Measurements from ENCODE around the gene SARM1. TPM values are rescaled to one million over a fixed set of nuclear protein-coding genes. Genes with fewer than 3 reads are reported as not detected.

The SARM1 gene
- total and polyA plus RNA-seq, 9 donors, result 3.3 to 7.3 (median 5.5) TPM

GRCh38 chr17:28402844-28403243 is 31.4 kb downstream of the SARM1 start:
- no peak overlapping the region for H3K4me3 ChIP-seq (ENCODE audit: low read length)
- no peak overlapping the region for H3K27ac ChIP-seq (ENCODE audit: low read length)
- peaks cover 34% of the 10 kb centered on the region for H3K36me3 ChIP-seq (ENCODE audit: control insufficient read depth, insufficient read depth, low read length)
- H3K27me3 ChIP-seq (ENCODE audit: control insufficient read depth, insufficient read depth, low read length), result no peaks in the 10 kb centered on the region
- no peak for DNase-seq
- no peaks in the 10 kb centered on the region for H3K9me3 ChIP-seq (replicated peaks; ENCODE audit: control insufficient read depth, low read depth, low read length)
- WGBS (ENCODE audit: insufficient coverage), result 87% methylated on average over 6 of the region's 6 CpGs
- peaks cover 10% of the 10 kb centered on the region for H3K4me1 ChIP-seq (ENCODE audit: control insufficient read depth, insufficient read depth, low read length)

GRCh38 chr17:28404007-28404406 is 32.5 kb downstream of the SARM1 start:
- no peaks in the 10 kb centered on the region for H3K9me3 ChIP-seq (replicated peaks; ENCODE audit: control insufficient read depth, low read depth, low read length)
- peaks cover 29% of the 10 kb centered on the region for H3K36me3 ChIP-seq (ENCODE audit: control insufficient read depth, insufficient read depth, low read length)
- H3K4me1 ChIP-seq (ENCODE audit: control insufficient read depth, insufficient read depth, low read length), result peaks cover 10% of the 10 kb centered on the region
- peak; percentile 50 for DNase-seq
- no peak overlapping the region for H3K27ac ChIP-seq (ENCODE audit: low read length)
- H3K4me3 ChIP-seq (ENCODE audit: low read length), result no peak overlapping the region
- H3K27me3 ChIP-seq (ENCODE audit: control insufficient read depth, insufficient read depth, low read length), result no peaks in the 10 kb centered on the region
- 54% methylated on average over 1 of the region's 2 CpGs for WGBS (ENCODE audit: insufficient coverage)

DNA sequence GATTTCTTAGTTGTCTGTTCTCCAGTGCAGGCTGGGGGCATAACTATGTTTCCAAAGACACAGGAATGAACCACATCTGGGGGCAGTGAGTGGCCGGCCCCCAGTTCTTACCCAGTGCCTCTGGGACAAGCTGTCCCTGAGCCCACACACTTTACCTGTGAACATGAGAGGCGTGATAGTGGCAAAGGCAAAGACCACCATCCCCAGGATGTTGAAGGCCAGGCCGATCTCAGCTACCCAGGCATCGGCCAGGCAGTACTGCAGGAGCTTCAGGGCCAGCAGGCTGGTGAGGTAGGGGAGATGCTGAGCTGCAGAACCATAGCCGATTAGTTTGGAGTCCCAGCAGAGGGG is 32.9 kb downstream of the SARM1 start:
- 85% methylated on average over 5 of the region's 5 CpGs for whole genome bisulfite sequencing (ENCODE audit: insufficient coverage)
- no peaks in the 10 kb centered on the region for H3K27me3 ChIP-seq (ENCODE audit: control insufficient read depth, insufficient read depth, low read length)
- DNase-seq, result no peak
- no peak overlapping the region for H3K27ac ChIP-seq (ENCODE audit: low read length)
- peaks cover 10% of the 10 kb centered on the region for H3K4me1 ChIP-seq (ENCODE audit: control insufficient read depth, insufficient read depth, low read length)
- H3K4me3 ChIP-seq (ENCODE audit: low read length), result no peak overlapping the region
- H3K36me3 ChIP-seq (ENCODE audit: control insufficient read depth, insufficient read depth, low read length), result peaks cover 25% of the 10 kb centered on the region
- no peaks in the 10 kb centered on the region for H3K9me3 ChIP-seq (replicated peaks; ENCODE audit: control insufficient read depth, low read depth, low read length)

GRCh38 chr17:28404812-28405570 is 33.5 kb downstream of the SARM1 start:
- peak; percentile 33 for DNase-seq
- H3K27me3 ChIP-seq (ENCODE audit: control insufficient read depth, insufficient read depth, low read length), result no peaks in the 10 kb centered on the region
- peak overlapping the region; percentile 73 for H3K4me3 ChIP-seq (ENCODE audit: low read length)
- WGBS (ENCODE audit: insufficient coverage), result 43% methylated on average over 27 of the region's 33 CpGs
- peak overlapping the region; percentile 10 for H3K27ac ChIP-seq (ENCODE audit: low read length)
- no peaks in the 10 kb centered on the region for H3K9me3 ChIP-seq (replicated peaks; ENCODE audit: control insufficient read depth, low read depth, low read length)
- peaks cover 10% of the 10 kb centered on the region for H3K4me1 ChIP-seq (ENCODE audit: control insufficient read depth, insufficient read depth, low read length)
- H3K36me3 ChIP-seq (ENCODE audit: control insufficient read depth, insufficient read depth, low read length), result peaks cover 21% of the 10 kb centered on the region

- Histone ChIP-seq H3K4me1 (ENCODE audit: control insufficient read depth, insufficient read depth, low read length) (peaks cover 10% of the 10 kb centered on the region), H3K4me3 (ENCODE audit: low read length) (peak within 1 kb of the TSS; percentile 73), H3K36me3 (ENCODE audit: control insufficient read depth, insufficient read depth, low read length) (peaks cover 18% of the 10 kb centered on the region), H3K9me3 (replicated peaks; ENCODE audit: control insufficient read depth, low read depth, low read length) (no peaks in the 10 kb centered on the region), H3K27ac (ENCODE audit: low read length) (peak within 1 kb of the TSS; percentile 10), H3K27me3 (ENCODE audit: control insufficient read depth, insufficient read depth, low read length) (no peaks in the 10 kb centered on the region)
- peak; percentile 80 for DNase-seq
- under 1% methylated on average over 68 of the region's 70 CpGs for WGBS (ENCODE audit: insufficient coverage)
Observed at GRCh38 chr17:28405632-28406472, 34.4 kb downstream of the SARM1 start, which contains the start of gene SLC46A1. TSS of gene SLC46A1 (minus strand) at chr17:28406212. CDS start at chr17:28406114, 98 bp downstream.

- no CpG with 5 or more reads among the region's 9 CpGs for WGBS (ENCODE audit: insufficient coverage)
Observed at GRCh38 chr17:28406473-28406814, 35.0 kb downstream of the SARM1 start.

GRCh38 chr17:28407130-28407973 is 35.9 kb downstream of the SARM1 start:
- no peak overlapping the region for H3K27ac ChIP-seq (ENCODE audit: low read length)
- H3K27me3 ChIP-seq (ENCODE audit: control insufficient read depth, insufficient read depth, low read length), result peaks cover 4% of the 10 kb centered on the region
- H3K4me3 ChIP-seq (ENCODE audit: low read length), result no peak overlapping the region
- DNase-seq, result no peak
- H3K9me3 ChIP-seq (replicated peaks; ENCODE audit: control insufficient read depth, low read depth, low read length), result no peaks in the 10 kb centered on the region
- peaks cover 10% of the 10 kb centered on the region for H3K4me1 ChIP-seq (ENCODE audit: control insufficient read depth, insufficient read depth, low read length)
- H3K36me3 ChIP-seq (ENCODE audit: control insufficient read depth, insufficient read depth, low read length), result peaks cover 11% of the 10 kb centered on the region
- WGBS (ENCODE audit: insufficient coverage), result no CpG with 5 or more reads among the region's 5 CpGs

More at GRCh38 chr17:28406473-28406814, 35.0 kb downstream of the SARM1 start:
- no peaks in the 10 kb centered on the region for H3K9me3 ChIP-seq (replicated peaks; ENCODE audit: control insufficient read depth, low read depth, low read length)
- no peaks in the 10 kb centered on the region for H3K27me3 ChIP-seq (ENCODE audit: control insufficient read depth, insufficient read depth, low read length)
- H3K27ac ChIP-seq (ENCODE audit: low read length), result no peak overlapping the region
- H3K4me1 ChIP-seq (ENCODE audit: control insufficient read depth, insufficient read depth, low read length), result peaks cover 10% of the 10 kb centered on the region
- H3K36me3 ChIP-seq (ENCODE audit: control insufficient read depth, insufficient read depth, low read length), result peaks cover 15% of the 10 kb centered on the region
- DNase-seq, result no peak
- peak overlapping the region; percentile 73 for H3K4me3 ChIP-seq (ENCODE audit: low read length)

DNA sequence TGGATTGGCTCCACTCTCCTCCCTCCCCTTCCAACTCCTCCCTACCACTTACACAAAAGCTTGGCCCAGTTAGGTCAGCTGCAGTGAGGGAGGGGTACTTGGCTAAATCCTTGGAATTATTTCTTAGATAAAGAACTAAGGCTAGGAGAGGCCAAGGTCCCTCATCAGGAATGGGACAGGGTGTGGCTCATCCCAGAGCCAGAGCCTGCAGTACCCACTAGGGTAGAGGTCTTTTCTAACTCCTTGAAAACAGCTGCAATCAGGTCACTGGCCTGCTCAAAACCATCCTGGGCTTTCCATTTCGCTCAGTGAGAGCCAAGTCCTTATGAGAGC is 36.4 kb downstream of the SARM1 start:
- Histone ChIP-seq H3K9me3 (replicated peaks; ENCODE audit: control insufficient read depth, low read depth, low read length) (no peaks in the 10 kb centered on the region), H3K36me3 (ENCODE audit: control insufficient read depth, insufficient read depth, low read length) (peaks cover 5% of the 10 kb centered on the region), H3K27me3 (ENCODE audit: control insufficient read depth, insufficient read depth, low read length) (peaks cover 4% of the 10 kb centered on the region), H3K4me1 (ENCODE audit: control insufficient read depth, insufficient read depth, low read length) (peaks cover 10% of the 10 kb centered on the region), H3K4me3 (ENCODE audit: low read length) (no peak overlapping the region), H3K27ac (ENCODE audit: low read length) (no peak overlapping the region)
- no peak for DNase-seq
- 82% methylated on average over 1 of the region's 1 CpG for WGBS (ENCODE audit: insufficient coverage)

- WGBS (ENCODE audit: insufficient coverage), result no CpG with 5 or more reads among the region's 3 CpGs
Observed at GRCh38 chr17:28412099-28412498, 40.6 kb downstream of the SARM1 start.

DNA sequence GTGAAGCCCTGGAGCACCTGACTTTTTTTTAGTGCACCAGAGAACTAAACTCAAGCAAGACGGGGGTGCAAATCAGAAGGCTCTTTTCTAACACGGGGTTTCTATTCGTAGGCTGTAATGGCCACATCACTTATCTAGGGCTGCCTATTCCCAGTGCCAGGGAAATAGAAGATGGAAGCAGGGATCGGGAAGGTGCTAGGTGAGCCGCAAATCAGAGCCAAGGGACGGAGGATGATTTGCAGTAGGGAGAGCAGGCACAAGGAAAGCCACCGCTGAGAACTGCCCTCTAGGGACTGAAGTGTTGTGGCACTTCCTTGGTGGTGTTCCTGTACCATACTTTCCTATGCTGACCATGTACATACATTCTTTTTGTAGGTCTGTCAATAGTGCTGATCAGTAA is 42.3 kb downstream of the SARM1 start:
- Histone ChIP-seq H3K4me1 (ENCODE audit: control insufficient read depth, insufficient read depth, low read length) (no peaks in the 10 kb centered on the region), H3K27ac (ENCODE audit: low read length) (no peak overlapping the region), H3K9me3 (replicated peaks; ENCODE audit: control insufficient read depth, low read depth, low read length) (no peaks in the 10 kb centered on the region), H3K4me3 (ENCODE audit: low read length) (no peak overlapping the region), H3K27me3 (ENCODE audit: control insufficient read depth, insufficient read depth, low read length) (peaks cover 17% of the 10 kb centered on the region), H3K36me3 (ENCODE audit: control insufficient read depth, insufficient read depth, low read length) (no peaks in the 10 kb centered on the region)
- no peak for DNase-seq
- WGBS (ENCODE audit: insufficient coverage), result 56% methylated on average over 6 of the region's 7 CpGs

More at GRCh38 chr17:28412099-28412498, 40.6 kb downstream of the SARM1 start:
- Histone ChIP-seq H3K4me3 (ENCODE audit: low read length) (no peak overlapping the region), H3K4me1 (ENCODE audit: control insufficient read depth, insufficient read depth, low read length) (no peaks in the 10 kb centered on the region), H3K36me3 (ENCODE audit: control insufficient read depth, insufficient read depth, low read length) (no peaks in the 10 kb centered on the region), H3K27ac (ENCODE audit: low read length) (no peak overlapping the region), H3K27me3 (ENCODE audit: control insufficient read depth, insufficient read depth, low read length) (peaks cover 17% of the 10 kb centered on the region), H3K9me3 (replicated peaks; ENCODE audit: control insufficient read depth, low read depth, low read length) (no peaks in the 10 kb centered on the region)
- no peak for DNase-seq

Measured in muscle of leg (tissue), 11 donors.